Muscle of arm (tissue), 14 donors: ENCODE measurements around the gene LYRM9. TPM values are rescaled to one million over a fixed set of nuclear protein-coding genes. Genes with fewer than 3 reads are reported as not detected.
"Not testable (repeated sequence)": the region's sequence is repeated elsewhere in the genome, so short reads cannot be mapped to it uniquely, and the experiment has no call there.

ENCODE experiments used
- DNase-seq: peaks from one replicate; pipeline ENCODE4 v3.0.0-alpha.2; 2013
- long read RNA-seq, 11 donors: transcript quantifications; one replicate each; lab custom pipeline, GENCODE V29; 2026
- polyA plus RNA-seq, 12 donors: library from polyadenylated mRNA; unstranded; fragments of 120-200 nt; gene quantifications; one replicate each; pipeline ENCODE4 v1.2.1, GENCODE V29; 2013; ENCODE audit not compliant: insufficient read length in 12 of 12

Gene LYRM9
- 10 to 100 TPM in 6 of 12 donors, 1 to 10 TPM in 5, not detected in 1; 5.6 to 20.2 (median 10.7) TPM for polyA plus RNA-seq
- long read RNA-seq, donor 1, partial matches to known transcripts = 0 of 1 reads
- long read RNA-seq, donor 1, other reads (novel, unspliced or antisense) = 0 of 1 reads
- long read RNA-seq, donor 2, partial matches to known transcripts = 0 of 3 reads
- long read RNA-seq, donor 2, other reads (novel, unspliced or antisense) = 0 of 3 reads
- long read RNA-seq, donor 3, partial matches to known transcripts = 0 of 5 reads
- long read RNA-seq, donor 3, other reads (novel, unspliced or antisense) = 0 of 5 reads
- long read RNA-seq, donor 4, partial matches to known transcripts = 0 of 2 reads
- long read RNA-seq, donor 4, other reads (novel, unspliced or antisense) = 0 of 2 reads
- long read RNA-seq, donor 5, transcript LYRM9-201 (4 exons, 501 nt) = major isoform, 7 of 14 reads
- long read RNA-seq, donor 5, partial matches to known transcripts = 5 of 14 reads
- long read RNA-seq, donor 5, other reads (novel, unspliced or antisense) = 0 of 14 reads
- long read RNA-seq, donor 6, partial matches to known transcripts = 0 of 5 reads
- long read RNA-seq, donor 6, other reads (novel, unspliced or antisense) = 0 of 5 reads
- long read RNA-seq, donor 7, partial matches to known transcripts = 0 of 5 reads
- long read RNA-seq, donor 7, other reads (novel, unspliced or antisense) = 0 of 5 reads
- long read RNA-seq, donor 8, partial matches to known transcripts = 5 of 9 reads
- long read RNA-seq, donor 8, other reads (novel, unspliced or antisense) = 0 of 9 reads
- long read RNA-seq, donor 9, partial matches to known transcripts = 0 of 3 reads
- long read RNA-seq, donor 9, other reads (novel, unspliced or antisense) = 0 of 3 reads
- long read RNA-seq, donor 10, partial matches to known transcripts = 0 of 5 reads
- long read RNA-seq, donor 10, other reads (novel, unspliced or antisense) = 0 of 5 reads
- long read RNA-seq, donor 11, partial matches to known transcripts = 0 of 5 reads
- long read RNA-seq, donor 11, other reads (novel, unspliced or antisense) = 0 of 5 reads

DNA sequence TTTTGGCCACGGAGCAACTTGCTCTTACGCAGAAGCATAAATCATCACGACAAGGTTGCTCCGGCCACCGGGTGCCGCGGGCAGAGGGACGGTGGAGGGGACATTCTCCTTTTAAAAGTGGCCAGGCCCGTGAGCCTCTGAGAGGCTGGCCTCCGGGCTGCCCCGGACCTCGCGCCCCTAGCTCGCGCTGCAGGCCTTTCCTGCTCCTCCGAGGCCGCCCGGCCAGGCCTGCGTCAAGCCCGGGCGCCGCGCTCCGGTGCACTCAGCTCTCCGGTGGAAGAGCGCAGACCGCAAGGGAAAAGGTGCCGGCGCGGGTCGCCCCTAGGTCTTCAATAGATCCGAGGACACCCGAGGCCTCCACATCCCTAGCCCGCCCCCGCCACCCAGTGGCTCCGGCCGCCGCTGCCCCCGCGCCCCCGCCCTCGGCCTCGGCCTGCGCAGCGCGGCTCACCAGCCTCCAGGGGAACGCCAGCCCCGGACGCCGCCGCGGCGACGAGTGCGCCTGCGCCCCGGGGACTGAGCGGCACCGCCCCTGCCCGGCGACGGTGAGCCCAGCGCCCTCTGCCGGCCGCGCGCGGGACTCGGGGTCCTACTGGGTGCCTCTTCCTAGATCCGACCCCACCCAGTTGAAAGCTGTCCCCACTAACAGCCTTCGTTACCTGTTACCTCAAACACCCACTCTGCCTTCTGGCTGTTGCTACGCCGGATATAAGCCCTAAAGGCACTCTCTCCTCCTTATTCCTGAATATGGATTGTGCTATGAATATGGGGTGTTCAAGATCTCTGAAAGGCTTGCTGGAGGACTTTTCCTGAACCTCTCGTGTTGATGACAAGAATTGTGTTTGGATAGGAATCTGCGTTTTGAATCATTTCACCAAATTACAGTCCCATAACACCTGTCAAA is at the start of gene LYRM9:
Gene LYRM9, minus strand, starts transcription at position 500 of the 904 bp plus-strand sequence. CDS start 10,671 bp downstream, outside the sequence.
- peak; percentile 87 for DNase-seq

- no peak for DNase-seq
Measured at GRCh38 chr17:27940503-27941428, 47.6 kb upstream of the LYRM9 start.

DNA sequence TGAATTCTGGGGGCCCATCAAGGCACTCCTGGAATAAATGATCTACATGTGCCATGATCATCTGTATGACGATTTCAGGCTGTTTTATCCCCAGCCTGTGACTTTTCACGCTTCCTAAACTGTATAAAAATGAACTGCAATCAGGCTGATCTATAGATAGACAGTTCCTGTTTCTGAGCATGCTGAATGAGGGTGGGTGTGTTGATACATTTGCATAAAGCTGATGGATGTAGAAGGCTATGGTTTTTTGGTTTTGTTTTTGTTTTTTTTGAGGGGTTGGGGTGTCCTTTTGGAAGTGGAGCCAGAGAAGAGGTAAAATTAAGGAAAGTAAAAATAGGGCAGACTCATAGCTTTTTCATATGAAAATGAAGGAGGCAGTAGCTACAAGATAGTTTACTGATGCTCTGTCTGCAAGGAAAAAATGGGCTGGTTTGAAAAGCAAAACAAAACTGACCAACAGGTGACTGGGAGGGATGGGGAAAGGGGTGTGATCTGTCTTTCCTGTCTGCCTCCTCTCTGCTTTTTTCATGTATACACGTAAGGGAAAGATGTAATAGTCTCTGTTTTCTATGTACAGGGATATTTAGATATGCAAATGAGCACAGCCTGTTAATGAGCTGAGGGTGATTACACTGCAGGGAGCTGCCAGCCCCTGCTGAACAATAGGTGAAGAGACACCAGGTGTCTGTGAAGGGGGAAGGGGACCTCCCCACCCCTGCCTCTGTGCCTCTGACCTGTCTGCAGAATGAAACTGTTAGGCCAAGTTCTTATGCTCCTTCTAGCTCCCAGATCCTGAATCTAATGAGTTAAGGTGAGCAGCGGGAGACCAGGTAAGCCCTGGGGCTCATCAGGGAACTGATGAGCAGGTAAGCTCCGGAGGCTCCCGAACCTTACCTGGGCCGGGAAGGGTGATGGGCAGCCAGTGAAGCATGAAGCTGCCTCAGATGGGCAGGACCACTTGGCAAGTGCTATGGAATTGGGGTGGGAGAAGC is 46.6 kb upstream of the LYRM9 start:
- no peak for DNase-seq

- DNase-seq = no peak
Measured at GRCh38 chr17:27938864-27939263, 45.7 kb upstream of the LYRM9 start.

DNA sequence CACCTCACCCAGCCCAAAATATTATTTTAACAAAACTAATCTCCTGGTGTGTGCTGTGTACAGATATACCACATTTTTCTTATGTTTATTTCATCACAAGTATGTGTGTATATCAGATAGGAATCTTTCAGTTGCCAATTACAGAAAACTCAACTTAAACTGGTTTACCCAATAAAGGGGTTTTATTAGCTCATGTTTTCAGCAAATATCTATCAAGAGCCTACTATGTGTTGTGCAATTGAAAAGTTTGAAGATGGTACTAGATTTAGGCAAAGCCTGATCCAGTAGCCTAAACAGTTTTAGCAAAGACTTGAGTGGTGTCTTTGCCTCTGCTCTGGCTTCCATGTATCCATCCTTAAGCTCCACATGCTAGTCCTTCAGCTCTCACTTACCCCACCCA is 45.1 kb upstream of the LYRM9 start:
- DNase-seq = no peak

- DNase-seq = no peak
Measured at GRCh38 chr17:27937025-27937546, 43.9 kb upstream of the LYRM9 start.

DNA sequence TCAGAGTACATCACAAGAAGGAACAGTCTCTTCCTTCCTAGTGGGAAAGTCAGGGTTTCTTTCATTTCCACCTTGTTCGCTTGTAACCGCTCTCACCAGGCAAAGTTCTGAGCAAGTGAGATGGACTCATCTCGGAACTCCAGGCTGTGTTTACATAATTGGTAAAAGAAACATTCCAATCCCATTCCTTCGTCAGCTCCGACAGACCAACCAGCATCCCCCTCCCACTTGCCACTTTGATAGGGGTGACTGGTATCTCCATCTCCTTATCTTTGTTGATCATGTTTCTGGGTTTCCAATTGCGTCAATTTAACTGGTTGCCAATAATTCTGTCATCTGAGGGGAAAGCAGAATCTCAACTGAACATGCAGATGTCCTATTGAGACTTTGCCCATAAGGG is 36.8 kb upstream of the LYRM9 start:
- no peak for DNase-seq

DNA sequence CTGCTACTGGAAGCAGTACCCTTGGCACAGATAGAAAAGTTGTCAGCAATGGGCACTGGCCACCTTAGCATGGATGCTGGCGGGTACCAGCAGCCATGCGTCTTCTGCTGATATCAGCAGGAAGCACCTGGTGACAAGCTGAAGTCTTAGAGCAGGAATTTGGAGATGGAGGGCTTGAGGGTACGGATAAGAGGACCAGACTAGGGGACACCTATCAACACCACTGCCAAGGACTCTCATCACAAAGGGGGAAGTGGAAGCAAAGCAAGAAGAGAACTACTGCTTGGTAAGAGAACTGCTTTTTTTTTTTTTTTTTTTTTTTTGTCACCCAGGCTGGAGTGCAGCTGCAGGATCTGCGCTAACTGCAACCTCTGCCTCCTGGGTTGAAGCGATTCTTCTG is 35.4 kb upstream of the LYRM9 start:
- no peak for DNase-seq

- DNase-seq = no peak
Measured at GRCh38 chr17:27927781-27928180, 34.6 kb upstream of the LYRM9 start.

DNA sequence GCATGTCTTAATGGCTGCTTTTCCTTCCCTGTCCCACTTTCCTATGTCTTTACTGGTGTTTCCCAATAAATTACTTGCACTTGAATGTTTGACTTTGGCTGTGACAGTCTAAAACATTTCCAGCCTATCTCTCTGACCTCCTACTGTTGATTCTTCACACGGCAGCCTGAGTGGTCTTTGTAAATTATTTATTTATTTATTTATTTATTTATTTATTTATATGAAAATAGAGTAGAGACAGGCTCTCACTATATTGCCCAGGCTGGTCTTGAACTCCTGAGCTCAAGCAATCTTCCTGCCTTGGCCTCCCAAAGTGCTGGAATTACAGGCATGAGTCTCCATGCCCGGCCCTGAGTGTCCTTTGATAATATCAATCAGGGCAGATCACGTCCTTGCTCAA is 28.4 kb upstream of the LYRM9 start:
- DNase-seq = no peak

DNA sequence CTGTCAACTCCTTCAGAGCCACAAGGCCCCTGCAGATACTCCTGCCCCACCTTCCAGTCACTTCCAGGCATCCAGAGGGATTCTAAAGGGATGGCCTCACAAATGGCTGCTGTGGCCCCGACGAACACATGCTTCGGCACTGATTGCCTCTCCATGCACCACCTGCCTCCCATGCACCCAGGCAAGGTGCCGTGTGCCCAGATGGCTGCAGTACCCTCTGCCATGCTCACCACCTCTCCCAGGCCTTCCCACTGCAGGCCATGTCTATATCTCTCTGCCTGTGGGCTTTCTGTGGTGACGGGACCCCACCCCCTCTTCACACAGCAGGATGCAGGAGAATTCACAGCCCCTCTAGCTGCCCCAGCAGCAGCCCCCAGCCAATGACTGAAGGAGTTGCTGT is 27.9 kb upstream of the LYRM9 start:
- DNase-seq = no peak

DNA sequence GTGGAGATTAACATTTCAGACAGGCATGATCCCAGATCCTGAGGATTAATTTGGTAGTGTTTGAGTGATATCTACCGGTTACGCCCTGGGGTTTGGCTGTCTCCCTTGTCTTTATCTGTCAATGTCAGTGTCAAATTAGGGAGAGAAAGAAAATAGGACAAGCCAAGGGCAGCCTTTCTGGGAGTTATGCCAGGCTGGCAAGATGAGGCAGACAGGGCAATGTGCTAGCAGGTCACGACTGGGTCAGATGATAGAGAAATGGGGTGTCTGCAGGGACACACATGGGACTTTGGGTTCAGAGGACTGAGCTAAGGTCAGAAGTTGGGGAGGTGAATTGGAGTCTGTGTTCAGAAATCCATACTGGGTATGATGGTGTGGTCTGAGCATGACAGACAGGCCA is 27.4 kb upstream of the LYRM9 start:
- no peak for DNase-seq

- DNase-seq = no peak
Measured at GRCh38 chr17:27919079-27919478, 25.9 kb upstream of the LYRM9 start.

GRCh38 chr17:27918498-27918897 is 25.3 kb upstream of the LYRM9 start:
- no peak for DNase-seq

DNA sequence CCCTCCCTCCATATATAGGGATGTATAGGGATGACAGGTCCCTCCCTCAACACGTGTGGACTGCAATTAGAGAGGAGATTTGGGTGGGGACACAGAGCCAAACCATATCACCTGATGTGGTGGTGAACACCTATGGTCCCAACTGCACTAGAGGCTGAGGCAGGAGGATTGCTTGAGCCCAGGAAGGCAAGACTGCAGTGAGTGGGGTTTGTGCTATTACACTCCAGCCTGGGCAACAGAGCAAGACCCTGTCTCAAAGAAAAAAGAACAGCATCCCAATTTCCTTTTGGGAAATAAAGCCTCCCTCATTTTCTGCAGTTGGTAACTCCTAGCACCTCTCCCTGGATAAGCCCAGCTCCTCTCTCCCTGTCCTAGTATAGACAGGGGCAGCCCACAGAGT is 23.8 kb upstream of the LYRM9 start:
- DNase-seq = no peak

- no peak for DNase-seq
Measured at GRCh38 chr17:27915709-27916108, 22.5 kb upstream of the LYRM9 start.

GRCh38 chr17:27914382-27914781 is 21.2 kb upstream of the LYRM9 start:
- DNase-seq = no peak

- DNase-seq = no peak
Measured at GRCh38 chr17:27912964-27913363, 19.8 kb upstream of the LYRM9 start.

DNA sequence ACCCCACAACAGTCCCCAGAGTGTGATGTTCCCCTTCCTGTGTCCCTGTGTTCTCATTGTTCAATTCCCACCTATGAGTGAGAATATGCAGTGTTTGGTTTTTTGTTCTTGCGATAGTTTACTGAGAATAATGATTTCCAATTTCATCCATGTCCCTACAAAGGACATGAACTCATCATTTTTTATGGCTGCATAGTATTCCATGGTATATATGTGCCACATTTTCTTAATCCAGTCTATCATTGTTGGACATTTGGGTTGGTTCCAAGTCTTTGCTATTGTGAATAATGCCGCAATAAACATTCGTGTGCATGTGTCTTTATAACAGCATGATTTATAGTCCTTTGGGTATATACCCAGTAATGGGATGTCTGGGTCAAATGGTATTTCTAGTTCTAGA is 19.1 kb upstream of the LYRM9 start:
- DNase-seq = not testable (repeated sequence)
